ENCODE results near the gene CHD6.

CHD6 gene

DNA sequence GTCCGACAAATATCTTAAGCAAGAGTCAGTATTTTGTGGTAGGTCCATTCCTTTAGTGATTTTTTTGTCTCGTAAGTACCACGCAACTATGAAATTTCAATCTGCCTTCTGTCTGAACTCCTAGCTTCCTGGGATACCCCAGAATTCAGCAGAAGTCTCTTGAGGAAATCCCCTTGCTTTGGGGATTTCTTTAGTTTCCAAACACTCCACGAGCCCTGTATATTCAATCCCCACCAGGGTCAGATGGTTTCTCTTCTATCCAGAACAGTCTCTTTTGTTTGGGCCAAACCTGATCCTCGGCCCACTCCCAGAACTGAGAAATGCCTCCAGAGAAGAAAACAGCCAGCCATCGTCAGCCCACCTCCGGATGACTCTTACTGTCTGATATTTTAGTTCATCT, 113.0 kb downstream of the CHD6 start:
- no peak overlapping the region for H3K27ac ChIP-seq
- TF ChIP-seq, protein P1, sequence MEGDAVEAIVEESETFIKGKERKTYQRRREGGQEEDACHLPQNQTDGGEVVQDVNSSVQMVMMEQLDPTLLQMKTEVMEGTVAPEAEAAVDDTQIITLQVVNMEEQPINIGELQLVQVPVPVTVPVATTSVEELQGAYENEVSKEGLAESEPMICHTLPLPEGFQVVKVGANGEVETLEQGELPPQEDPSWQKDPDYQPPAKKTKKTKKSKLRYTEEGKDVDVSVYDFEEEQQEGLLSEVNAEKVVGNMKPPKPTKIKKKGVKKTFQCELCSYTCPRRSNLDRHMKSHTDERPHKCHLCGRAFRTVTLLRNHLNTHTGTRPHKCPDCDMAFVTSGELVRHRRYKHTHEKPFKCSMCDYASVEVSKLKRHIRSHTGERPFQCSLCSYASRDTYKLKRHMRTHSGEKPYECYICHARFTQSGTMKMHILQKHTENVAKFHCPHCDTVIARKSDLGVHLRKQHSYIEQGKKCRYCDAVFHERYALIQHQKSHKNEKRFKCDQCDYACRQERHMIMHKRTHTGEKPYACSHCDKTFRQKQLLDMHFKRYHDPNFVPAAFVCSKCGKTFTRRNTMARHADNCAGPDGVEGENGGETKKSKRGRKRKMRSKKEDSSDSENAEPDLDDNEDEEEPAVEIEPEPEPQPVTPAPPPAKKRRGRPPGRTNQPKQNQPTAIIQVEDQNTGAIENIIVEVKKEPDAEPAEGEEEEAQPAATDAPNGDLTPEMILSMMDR (conservative IDR thresholded peaks at IDR 0.05) = no peak
- TF ChIP-seq ZFX (IDR thresholded peaks at IDR 0.05) = no peak

DNA sequence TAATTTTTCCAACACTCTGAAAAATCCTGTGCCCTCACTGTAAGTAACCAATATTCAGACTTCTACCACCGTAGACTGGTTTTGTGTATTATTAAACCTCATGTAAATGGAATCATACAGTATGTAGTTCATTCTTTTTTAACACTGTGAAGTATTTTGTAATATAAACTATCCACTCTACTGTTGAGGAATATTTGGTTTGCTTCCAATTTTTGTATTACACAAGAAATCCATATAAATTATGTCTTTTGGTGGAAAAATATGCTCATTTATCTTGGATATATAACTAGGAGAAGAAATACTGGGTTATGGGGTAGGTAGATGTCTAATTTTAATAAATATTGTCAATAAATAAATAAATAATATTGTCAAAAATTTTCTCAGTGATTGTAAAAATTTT, 116.8 kb downstream of the CHD6 start:
- TF ChIP-seq, protein P1 (conservative IDR thresholded peaks at IDR 0.05) = no peak
- no peak overlapping the region for H3K27ac ChIP-seq

DNA sequence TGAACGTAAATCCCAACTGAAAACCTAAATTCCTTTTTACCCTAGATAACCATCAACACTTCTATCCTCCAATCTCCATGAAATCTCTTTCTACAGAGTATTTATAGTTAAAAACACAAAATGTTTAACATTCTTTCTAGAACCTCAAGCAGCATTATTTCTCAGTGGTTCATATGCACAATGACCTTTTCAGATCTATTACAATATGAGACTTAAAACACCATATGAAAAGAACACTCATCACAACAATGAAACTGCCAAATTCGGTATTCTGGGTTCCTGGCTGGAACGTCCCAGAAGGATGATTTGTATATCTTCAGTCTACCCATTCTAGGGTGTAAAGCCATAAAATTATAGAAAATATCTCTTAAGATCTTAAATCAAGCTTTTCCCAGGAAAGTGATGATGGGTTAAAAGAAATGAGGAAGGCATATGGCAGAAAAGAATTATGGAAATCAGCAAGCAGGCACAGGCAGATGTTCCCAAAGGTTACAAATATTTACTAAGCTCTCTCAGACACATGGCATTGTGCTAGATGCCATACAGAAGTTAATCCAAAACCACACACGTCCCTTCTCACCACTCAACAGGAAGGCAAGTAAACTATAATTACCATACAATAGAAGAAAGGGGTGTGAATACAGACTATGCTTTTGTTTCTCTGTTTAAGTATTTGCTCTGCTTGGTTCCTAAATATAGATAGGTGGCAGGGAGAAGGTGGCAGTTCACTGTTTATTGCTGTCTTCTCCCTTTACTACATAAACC, 118.0 kb downstream of the CHD6 start:
- no peak overlapping the region for H3K27ac ChIP-seq
- no peak for TF ChIP-seq ZFX (IDR thresholded peaks at IDR 0.05)
- TF ChIP-seq, protein P1 (conservative IDR thresholded peaks at IDR 0.05) = no peak

DNA sequence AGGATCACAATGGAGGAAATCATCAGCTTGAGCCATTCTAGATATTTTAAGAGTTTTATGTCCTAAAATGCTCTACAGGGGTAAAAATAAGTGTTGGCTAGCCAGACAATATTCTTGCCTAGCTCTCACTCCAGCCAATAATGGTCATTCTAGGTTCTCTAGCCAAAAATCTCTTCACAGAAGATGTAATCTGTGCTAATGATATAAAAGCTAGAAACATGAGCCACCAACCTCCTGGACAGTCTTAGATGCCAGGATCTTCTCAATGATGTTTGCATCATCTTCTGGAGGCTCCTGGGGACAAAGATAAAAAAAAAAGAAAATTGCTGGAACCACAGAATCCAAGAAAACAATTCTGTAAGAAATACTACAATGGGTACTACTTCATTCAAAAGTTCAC, 119.1 kb downstream of the CHD6 start:
- TF ChIP-seq, protein P1 (conservative IDR thresholded peaks at IDR 0.05) = no peak
- no peak for TF ChIP-seq ZFX (IDR thresholded peaks at IDR 0.05)
- H3K27ac ChIP-seq = no peak overlapping the region

DNA sequence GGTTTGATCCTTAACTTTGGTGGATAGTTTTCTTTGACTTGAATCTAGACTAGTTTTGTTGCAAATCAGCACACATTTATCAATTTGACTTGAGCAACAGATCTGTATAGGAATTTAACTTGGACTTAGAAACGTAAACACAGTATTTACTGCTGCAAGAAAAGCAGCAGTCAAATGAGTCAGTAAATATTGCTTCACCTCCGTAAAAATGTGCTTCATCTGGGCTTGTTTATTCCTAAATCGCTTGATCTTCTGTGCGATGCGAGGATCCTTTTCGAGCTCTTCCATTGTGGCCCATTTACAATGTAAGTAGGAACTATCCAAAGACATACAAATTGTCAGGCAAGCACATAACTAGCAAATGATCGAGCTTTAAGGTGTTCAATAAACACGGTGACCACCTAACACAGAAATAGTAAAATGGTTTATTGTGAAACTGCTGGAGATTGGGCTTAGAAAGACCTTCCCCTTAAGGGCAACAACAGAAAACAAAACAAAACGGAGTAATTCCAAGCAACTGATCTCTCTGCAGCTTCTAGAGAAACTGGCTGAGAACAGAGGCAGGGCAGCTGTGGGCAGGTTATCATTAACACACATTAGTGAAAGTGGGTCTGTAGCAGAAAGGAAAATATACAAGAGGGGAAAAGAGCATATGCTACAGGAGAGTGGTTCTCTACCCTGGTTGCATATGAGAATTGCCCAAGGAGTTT, 120.8 kb downstream of the CHD6 start:
- H3K27ac ChIP-seq = no peak overlapping the region
- TF ChIP-seq, protein P1 (conservative IDR thresholded peaks at IDR 0.05) = no peak
- no peak for TF ChIP-seq ZFX (IDR thresholded peaks at IDR 0.05)

DNA sequence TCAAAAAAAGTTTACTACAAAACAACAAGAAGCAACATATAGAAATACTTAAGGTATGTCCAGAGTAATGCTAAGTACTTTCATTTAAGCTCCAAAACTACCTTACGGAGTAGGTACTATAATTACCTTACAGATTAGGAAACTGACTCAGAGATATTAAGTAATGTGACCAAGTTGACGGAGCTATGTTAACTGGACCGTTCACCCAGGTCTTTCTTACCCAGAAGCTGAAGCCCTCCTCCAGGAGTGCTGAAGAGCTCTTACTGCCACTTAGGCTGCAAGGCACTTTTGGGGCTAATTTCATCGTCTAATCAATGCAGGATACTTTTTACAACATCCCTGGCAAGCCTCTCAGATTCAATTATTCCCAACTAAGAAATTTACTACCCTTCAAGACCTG, 123.7 kb downstream of the CHD6 start:
- TF ChIP-seq, protein P1 (conservative IDR thresholded peaks at IDR 0.05) = no peak
- no peak for TF ChIP-seq ZFX (IDR thresholded peaks at IDR 0.05)
- H3K27ac ChIP-seq = no peak overlapping the region

DNA sequence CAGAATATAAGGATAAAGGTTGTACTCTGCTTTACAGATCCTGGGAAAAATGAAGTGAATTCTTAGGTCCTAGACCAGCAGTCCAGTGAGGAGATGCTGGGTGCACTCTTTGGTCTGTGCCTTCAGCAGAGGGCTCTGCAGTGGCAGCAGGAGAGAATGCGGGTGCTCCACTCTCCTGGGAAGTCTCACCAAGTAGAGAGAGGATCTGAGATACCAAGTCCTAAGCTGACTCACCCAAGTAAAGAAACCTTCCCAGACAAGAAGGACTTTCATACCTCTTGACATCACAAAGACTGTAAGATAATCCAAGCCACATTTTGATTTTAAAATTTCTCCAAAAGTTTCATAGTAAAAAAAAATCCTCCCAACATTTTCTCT, 134.6 kb downstream of the CHD6 start:
- TF ChIP-seq ZFX (IDR thresholded peaks at IDR 0.05) = no peak
- TF ChIP-seq, protein P1 (conservative IDR thresholded peaks at IDR 0.05) = no peak
- H3K27ac ChIP-seq = no peak overlapping the region

All from C4-2B (cell line).